ENCODE data around the gene GEMIN7.

GEMIN7 gene

DNA sequence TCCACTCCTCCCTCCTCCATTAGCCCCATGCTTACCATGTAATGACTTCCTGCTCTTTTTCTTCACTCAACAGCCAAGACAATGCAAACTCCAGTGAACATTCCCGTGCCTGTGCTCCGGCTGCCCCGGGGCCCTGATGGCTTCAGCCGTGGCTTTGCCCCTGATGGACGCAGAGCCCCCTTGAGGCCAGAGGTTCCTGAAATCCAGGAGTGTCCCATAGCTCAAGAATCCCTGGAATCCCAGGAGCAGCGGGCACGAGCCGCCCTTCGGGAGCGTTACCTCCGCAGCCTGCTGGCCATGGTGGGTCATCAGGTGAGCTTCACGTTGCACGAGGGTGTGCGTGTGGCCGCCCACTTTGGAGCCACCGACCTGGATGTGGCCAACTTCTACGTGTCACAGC is 11.0 kb downstream of the GEMIN7 start:
- DNase-seq (ENCODE audit: low spot score), result no peak

DNA sequence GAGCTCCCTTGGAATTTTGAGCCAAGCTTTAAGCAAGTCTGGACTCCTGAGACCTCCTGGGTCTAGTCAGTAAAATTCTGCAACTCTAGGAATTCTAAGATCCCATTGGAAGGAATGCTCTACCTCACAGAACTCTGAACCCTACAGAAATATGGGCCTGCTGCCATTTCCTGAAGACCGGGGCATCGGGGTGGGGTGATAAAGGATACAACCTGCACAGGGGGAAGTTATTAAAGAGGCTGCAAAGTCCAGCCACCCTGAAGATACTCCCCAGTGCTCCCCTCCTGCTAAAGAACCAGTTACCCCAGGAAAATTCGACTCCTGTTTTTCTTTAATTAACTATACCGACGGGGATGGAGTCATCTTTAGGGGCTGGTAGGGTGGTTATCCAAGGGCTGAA is 11.5 kb downstream of the GEMIN7 start:
- DNase-seq (ENCODE audit: low spot score), result no peak

DNA sequence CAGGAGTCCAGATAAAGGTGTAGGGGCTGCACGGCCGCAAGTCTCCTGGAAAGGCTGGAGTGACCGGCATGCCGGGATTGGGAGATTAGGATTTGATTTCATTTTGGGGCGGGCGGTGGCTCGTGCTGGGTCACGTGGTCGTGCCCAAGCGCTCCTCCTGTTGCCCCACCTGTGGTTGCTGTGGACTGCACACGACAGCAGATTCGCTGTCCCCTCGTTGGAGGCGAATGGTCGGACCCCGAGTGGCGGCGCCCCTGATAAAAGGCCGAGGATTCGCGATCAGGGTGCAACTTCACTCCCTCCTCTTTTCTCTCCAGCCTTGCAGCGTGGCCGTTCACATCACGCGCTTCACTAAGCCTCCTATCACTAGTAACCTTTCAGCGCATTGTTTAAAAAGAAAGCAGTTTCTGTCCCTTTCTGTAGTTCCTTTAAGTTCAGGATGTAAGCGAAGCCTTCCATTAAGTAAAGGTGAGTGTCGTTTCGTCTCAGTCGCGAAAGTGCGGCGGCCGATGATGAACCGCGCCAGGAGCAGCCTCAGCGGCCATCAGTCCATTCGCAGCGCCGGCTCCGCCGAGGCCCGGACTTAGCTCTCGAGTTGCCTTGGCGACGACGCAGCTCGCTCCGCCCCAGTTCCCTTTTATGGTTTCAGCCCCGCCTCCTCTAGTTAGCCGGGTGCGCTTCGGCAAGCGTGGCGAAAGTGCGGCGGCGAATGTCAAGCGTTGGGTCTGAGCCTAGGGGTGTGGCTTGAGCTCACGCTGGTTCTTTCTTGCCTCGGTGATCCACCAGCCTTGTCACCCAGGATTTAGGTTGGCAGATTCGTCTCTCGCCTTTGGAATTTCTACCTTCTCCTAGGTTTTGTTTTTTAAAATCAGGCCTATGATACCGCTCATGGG is 12.2 kb downstream of the GEMIN7 start:
- DNase-seq (ENCODE audit: low spot score), result peak; percentile 95

DNA sequence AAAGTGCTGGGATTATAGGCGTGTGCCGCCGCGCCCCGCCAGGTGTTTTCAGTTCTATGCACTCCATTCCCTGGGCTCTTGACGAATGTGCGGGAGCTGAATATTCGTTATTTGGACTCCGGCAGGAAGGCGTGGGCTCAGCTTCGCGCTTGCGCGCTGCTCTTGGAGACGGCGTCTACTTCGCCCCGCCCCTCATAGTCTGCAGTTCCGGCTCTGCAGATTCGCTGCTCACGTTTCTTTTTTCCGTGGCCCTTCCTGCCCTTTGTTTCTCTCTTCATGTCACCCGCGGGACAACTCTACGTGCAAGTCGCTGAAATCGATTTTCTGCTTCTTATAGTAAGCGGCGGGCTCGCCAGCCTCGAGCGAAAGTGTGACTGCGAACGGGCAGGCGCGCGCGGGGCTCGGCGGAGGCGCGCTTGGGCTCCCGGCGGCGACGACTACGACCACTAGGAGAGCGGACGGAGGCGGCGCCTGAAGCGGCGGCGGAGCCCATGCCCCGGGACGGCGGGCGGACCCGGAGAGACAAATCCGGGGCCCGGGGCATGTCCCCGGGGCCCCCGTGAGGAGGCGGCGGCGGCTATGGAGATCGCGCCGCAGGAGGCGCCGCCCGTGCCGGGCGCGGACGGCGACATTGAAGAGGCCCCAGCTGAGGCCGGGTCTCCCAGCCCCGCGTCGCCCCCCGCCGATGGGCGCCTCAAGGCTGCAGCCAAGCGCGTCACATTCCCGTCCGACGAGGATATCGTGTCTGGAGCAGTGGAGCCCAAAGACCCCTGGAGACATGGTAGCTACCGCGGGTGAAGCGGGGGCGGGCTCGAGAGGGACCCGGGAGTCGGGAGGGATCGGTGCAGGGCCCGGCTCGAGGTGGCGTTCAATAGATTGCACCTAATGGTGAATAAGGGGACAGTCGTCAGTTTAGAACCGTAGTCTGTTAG is 14.0 kb downstream of the GEMIN7 start, which contains the start of gene PPP1R37:
PPP1R37 (plus strand) TSS at position 433 of the 932 bp plus-strand sequence; CDS start at position 580, 147 bp downstream.
- peak; percentile 93 for DNase-seq (ENCODE audit: low spot score)

- no peak for DNase-seq (ENCODE audit: low spot score)
Observed at GRCh38 chr19:45094137-45094536, 15.1 kb downstream of the GEMIN7 start.

GRCh38 chr19:45094707-45095106 is 15.6 kb downstream of the GEMIN7 start:
- DNase-seq (ENCODE audit: low spot score), result no peak

GRCh38 chr19:45095496-45096413 is 16.7 kb downstream of the GEMIN7 start:
- DNase-seq (ENCODE audit: low spot score), result no peak

DNA sequence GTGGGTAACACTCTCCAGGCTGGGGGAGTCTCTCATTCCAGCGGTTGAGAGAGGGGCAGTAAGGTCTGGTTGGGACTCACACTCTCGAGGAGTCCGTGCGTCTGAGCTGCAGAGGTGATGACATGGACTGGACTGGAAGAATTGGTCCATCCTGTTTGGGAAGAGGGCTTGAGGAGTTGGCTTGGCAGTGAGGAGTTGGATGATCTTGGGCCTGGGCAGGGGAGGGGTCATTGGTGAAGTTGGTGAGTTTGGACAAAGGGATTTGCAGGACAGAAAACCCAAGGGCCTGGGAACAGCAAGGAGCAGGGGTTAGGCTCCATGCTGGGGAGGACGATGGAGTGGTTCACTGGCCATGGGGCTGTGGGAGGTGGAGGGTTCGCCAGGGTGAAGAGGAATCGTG is 17.6 kb downstream of the GEMIN7 start:
- DNase-seq (ENCODE audit: low spot score), result no peak

DNA sequence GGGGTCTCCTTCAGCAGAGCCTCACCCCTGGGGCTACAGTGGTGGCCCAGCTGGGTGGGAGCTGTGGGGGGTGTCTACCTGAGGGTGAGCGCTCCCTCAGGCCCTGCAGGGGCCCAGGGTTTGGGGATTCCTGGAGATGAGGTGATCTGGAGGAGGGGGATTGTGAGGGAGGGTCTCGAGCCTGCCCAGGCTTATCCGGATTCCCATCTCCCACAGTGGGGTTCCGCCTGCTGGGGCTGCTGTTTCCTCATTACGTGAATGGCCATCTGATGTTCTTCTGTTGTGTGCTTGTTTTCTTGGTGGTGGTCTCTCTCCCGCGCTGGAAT is 18.4 kb downstream of the GEMIN7 start:
- DNase-seq (ENCODE audit: low spot score), result no peak

DNA sequence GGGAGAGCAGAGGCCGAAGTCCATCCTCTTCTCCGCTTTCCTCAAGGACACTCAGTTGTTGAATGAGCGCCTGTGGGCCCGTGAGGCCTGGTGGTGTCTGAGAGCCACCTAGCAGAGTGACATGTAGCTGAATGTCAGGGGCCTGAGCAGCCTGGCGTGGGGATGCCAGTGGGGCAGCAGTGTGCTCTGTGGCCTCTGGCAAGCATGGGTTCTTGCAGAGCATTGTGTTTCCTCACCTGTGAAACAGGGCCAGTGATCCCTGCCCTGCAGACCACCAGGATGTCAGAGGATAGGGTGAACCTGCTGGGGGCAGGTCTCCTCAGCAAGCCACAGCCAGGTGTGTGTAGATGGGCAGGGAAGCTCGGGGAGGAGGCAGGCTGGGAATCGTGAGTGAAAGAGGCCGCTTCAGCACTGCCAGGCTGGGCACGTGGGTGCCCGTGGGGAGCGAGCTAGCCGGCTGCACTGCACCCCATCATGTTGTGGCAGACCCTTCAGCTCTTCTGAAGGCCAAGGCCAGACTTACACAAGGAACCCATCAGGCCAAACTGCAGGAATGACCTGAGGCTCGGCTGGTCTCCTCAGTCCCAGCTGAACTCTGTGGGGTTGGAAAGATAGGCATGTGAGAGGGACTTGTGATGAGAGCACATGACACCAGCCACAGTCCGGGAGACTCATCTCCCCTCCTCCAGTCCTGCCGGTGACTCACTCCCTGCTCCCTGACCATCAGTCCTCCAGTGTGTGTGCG is 18.9 kb downstream of the GEMIN7 start:
- no peak for DNase-seq (ENCODE audit: low spot score)

DNA sequence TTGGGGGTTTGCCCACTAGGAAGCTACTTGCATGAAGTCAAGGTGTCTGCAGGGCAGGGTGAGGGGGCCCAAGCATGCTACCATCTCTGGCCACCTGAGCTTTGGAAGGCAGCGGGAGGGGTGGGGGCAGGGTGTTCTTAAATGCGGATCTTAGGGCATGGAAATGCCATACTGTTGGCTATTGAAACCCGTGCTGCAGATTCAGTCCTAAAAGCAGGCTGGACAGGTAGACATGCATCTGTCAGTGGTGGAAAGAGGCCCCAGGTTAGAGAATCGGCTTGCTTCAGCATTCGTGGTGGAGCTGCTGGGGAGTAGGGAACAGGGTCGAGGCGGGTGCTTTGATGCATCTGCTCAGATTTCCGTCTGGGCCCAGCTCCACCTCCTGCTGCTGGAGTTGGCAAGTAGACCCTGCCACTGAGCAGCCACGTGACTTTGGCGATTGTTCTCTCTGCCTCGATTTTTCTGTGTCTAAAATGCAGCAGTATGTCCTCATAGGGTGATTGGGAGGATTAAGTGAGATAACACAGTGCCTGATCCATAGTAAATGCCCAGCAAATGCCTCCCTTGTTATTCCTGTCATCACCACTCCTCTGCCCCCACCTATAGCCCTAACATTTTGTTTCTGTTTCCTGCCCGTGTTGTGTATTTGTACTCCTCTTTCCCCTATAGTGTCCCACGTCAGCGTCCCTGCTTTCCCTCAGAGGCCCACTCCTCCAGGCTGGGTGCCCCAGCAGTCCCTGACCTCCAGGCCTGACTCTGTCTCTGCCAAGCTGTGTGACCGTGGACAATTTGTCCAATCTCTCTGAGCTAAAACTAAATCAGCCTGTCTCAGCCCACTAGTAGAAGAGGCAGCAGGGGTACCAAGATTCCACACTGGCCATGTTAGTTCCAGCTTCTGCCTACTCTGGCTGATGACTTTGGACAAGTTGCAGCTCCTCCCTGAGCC is 19.7 kb downstream of the GEMIN7 start:
- no peak for DNase-seq (ENCODE audit: low spot score)

GRCh38 chr19:45099467-45100191 is 20.6 kb downstream of the GEMIN7 start:
- DNase-seq (ENCODE audit: low spot score), result no peak

GRCh38 chr19:45100201-45100600 is 21.1 kb downstream of the GEMIN7 start:
- DNase-seq (ENCODE audit: low spot score), result no peak

DNA sequence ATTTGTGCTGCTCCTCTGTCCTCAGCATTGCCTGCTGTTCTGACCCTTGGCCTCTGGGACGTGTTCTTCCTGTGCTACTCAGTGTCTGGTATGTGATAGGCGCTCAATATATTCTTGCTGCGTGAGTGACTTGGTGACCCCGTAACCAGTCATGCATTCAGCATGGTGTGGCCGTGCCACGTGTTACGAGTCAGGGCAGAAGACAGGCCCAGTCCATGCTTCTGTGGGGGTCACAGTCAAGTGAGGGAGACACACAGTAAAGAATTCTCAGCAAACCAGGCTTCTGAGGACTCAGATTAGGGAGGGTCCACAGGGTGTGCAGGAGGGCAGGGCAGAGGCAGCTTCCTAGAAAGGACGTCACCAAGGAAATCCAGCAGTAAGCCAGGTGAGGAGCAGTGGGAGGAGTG is 21.8 kb downstream of the GEMIN7 start:
- DNase-seq (ENCODE audit: low spot score), result no peak

- no peak for DNase-seq (ENCODE audit: low spot score)
Observed at GRCh38 chr19:45101806-45102205, 22.7 kb downstream of the GEMIN7 start.

DNA sequence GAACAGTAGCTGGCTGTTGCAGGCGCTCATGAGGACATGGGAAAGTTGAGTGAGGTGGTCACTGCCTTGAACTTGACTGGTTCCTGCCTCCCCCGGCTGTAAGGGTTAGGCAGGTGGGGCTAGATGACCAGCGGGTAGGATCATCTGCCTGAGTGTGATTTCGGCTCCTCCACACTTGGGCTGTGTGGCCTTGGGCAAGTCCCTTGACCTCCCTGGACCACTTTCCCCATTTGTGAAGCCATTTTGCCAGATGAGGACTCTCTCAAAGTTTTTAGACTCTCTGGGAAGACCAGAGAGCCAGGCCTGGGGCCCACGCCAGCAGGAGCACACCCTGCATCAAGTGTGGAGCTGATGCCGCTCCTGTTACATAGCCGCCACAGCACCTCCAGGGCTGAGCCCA is 23.4 kb downstream of the GEMIN7 start:
- no peak for DNase-seq (ENCODE audit: low spot score)

DNA sequence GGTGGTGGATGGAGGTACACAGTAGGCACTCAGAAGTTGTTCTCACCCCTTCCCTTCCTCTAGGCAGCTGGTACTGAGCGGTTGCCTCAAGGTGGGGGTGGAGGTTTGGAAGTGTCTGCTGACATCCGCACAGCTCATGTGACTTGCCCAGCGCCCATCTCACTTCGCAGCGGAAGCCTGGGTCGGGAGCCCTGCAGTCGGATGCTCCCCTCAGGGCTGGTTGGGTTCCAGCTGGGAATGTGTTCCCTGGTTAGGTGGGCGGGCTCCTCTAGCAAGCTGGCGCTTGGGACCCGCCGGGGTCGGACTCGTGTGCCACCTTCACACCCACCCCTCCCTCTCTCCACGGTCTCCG is 24.1 kb downstream of the GEMIN7 start:
- DNase-seq (ENCODE audit: low spot score), result no peak

GRCh38 chr19:45103508-45104319 is 24.7 kb downstream of the GEMIN7 start:
- DNase-seq (ENCODE audit: low spot score), result peak; percentile 83
